Thymus (tissue), 14 donors: ENCODE data around the gene TBC1D3. TPM values are rescaled to one million over a fixed set of nuclear protein-coding genes. Genes with fewer than 3 reads are reported as not detected.
"Not testable (repeated sequence)": the region's sequence is repeated elsewhere in the genome, so short reads cannot be mapped to it uniquely, and the experiment has no call there.

Experiments used
- DNase-seq, 9 donors: peaks; one replicate each; pipeline ENCODE4 v3.0.0-alpha.2; 2013; ENCODE audit warnings: low spot score in 9 of 9, low read depth in 6 of 9, missing footprints in 1 of 9
- H3K27ac ChIP-seq, 2 donors: one replicate each; pipeline ENCODE4 v1.5.1; 2013; ENCODE audit warnings: control low read depth in 1 of 2, low read depth in 1 of 2, low read length in 1 of 2, mild to moderate bottlenecking in 1 of 2, moderate library complexity in 1 of 2
- H3K27me3 ChIP-seq, 2 donors: one replicate each; pipeline ENCODE4 v1.5.1; 2013; ENCODE audit warnings: low read length in 1 of 2; ENCODE audit not compliant: control insufficient read depth in 2 of 2, insufficient read depth in 1 of 2
- H3K36me3 ChIP-seq, 2 donors: one replicate each; pipeline ENCODE4 v1.5.1; 2013; ENCODE audit warnings: low read length in 1 of 2, mild to moderate bottlenecking in 1 of 2, moderate library complexity in 1 of 2; ENCODE audit not compliant: control insufficient read depth in 2 of 2, insufficient read depth in 2 of 2
- H3K4me1 ChIP-seq, 2 donors: one replicate each; pipeline ENCODE4 v1.5.1; 2013; ENCODE audit warnings: low read length in 2 of 2; ENCODE audit not compliant: control insufficient read depth in 2 of 2, insufficient read depth in 2 of 2
- H3K4me3 ChIP-seq, 2 donors: one replicate each; pipeline ENCODE4 v1.5.1; 2013; ENCODE audit warnings: low read length in 2 of 2, control low read depth in 1 of 2, mild to moderate bottlenecking in 1 of 2
- H3K9me3 ChIP-seq, 2 donors: one replicate each; pipeline ENCODE4 v1.5.1; 2013; ENCODE audit warnings: low read length in 1 of 2, mild to moderate bottlenecking in 1 of 2; ENCODE audit not compliant: control insufficient read depth in 2 of 2, insufficient read depth in 1 of 2
- WGBS: extraction: QIAGEN DNeasy Blood & Tissue Kit; methylation state at CpG from one replicate; pipeline ENCODE4 v1.1.7; 2013; 5-methylcytosine and 5-hydroxymethylcytosine counted together
- long read RNA-seq, 10 donors: transcript quantifications; one replicate each; lab custom pipeline, GENCODE V29; 2026
- polyA plus RNA-seq: library from polyadenylated mRNA; stranded (reverse); fragments of 200-250 nt; gene quantifications from one replicate; pipeline ENCODE4 v1.2.3, GENCODE V29; 2013
- total RNA-seq: library from RNA; stranded (reverse); fragments of 120-200 nt; gene quantifications from one replicate; pipeline ENCODE4 v1.2.4, GENCODE V29; 2013
- donor health status: healthy.

The TBC1D3 gene
- not detected for total RNA-seq
- not detected for polyA plus RNA-seq
- long read RNA-seq, donor 1 = 0 reads
- long read RNA-seq, donor 2 = 0 reads
- long read RNA-seq, donor 3 = 0 reads
- long read RNA-seq, donor 4 = 0 reads
- long read RNA-seq, donor 5 = 0 reads
- long read RNA-seq, donor 6 = 0 reads
- long read RNA-seq, donor 7 = 0 reads
- long read RNA-seq, donor 8 = 0 reads
- long read RNA-seq, donor 9 = 0 reads
- long read RNA-seq, donor 10 = 0 reads

GRCh38 chr17:38192455-38192854 lies at the start of gene TBC1D3:
Gene TBC1D3, minus strand, starts transcription at chr17:38192555. Its CDS starts 1,526 bp downstream, at chr17:38191029.
- H3K4me3 ChIP-seq, H3K27ac ChIP-seq, H3K27me3 ChIP-seq, H3K36me3 ChIP-seq, DNase-seq, H3K4me1 ChIP-seq, H3K9me3 ChIP-seq: not testable (repeated sequence)
- no CpG with 5 or more reads among the region's 10 CpGs for WGBS

- H3K4me3 ChIP-seq, H3K36me3 ChIP-seq, H3K27me3 ChIP-seq, H3K9me3 ChIP-seq, H3K27ac ChIP-seq, H3K4me1 ChIP-seq, DNase-seq: not testable (repeated sequence)
- no CpG with 5 or more reads among the region's 1 CpG for WGBS
Measured at GRCh38 chr17:38232790-38233189, 40.4 kb upstream of the TBC1D3 start.

GRCh38 chr17:38225844-38226495 lies 33.6 kb upstream of the TBC1D3 start:
- H3K4me1 ChIP-seq, H3K9me3 ChIP-seq, H3K36me3 ChIP-seq, H3K27me3 ChIP-seq, H3K27ac ChIP-seq, DNase-seq, H3K4me3 ChIP-seq: not testable (repeated sequence)
- no CpG with 5 or more reads among the region's 2 CpGs for WGBS

- H3K4me3 ChIP-seq, H3K36me3 ChIP-seq, DNase-seq, H3K4me1 ChIP-seq, H3K27me3 ChIP-seq, H3K27ac ChIP-seq, H3K9me3 ChIP-seq: not testable (repeated sequence)
- WGBS = no CpG with 5 or more reads among the region's 1 CpG
Measured at GRCh38 chr17:38220867-38221266, 28.5 kb upstream of the TBC1D3 start.

GRCh38 chr17:38200271-38200670 lies 7.9 kb upstream of the TBC1D3 start:
- not testable (repeated sequence) for H3K9me3 ChIP-seq, H3K27ac ChIP-seq, H3K4me1 ChIP-seq, DNase-seq, H3K27me3 ChIP-seq, H3K4me3 ChIP-seq, H3K36me3 ChIP-seq
- WGBS = no CpG with 5 or more reads among the region's 2 CpGs

- WGBS = 94% methylated on average over 10 of the region's 16 CpGs
- not testable (repeated sequence) for H3K4me3 ChIP-seq, H3K36me3 ChIP-seq, DNase-seq, H3K27me3 ChIP-seq, H3K4me1 ChIP-seq, H3K27ac ChIP-seq, H3K9me3 ChIP-seq
Measured at GRCh38 chr17:38134860-38135259, 57.5 kb downstream of the TBC1D3 start.

Other genes with a start within 250 kb of the TBC1D3 start
- gene TBC1D3L, start 203.5 kb downstream of the TBC1D3 start, total RNA-seq = 4.8 TPM
- 30.8 TPM for gene TBC1D3L, start 203.5 kb downstream of the TBC1D3 start, polyA plus RNA-seq
- not detected for gene TBC1D3D, start 188.6 kb downstream of the TBC1D3 start, total RNA-seq
- 0.64 TPM for gene TBC1D3D, start 188.6 kb downstream of the TBC1D3 start, polyA plus RNA-seq
- not detected for gene TBC1D3C, start 123.9 kb downstream of the TBC1D3 start, total RNA-seq
- gene TBC1D3C, start 123.9 kb downstream of the TBC1D3 start, polyA plus RNA-seq = 8.0 TPM
- not detected for gene TBC1D3E, start 64.6 kb downstream of the TBC1D3 start, total RNA-seq
- gene TBC1D3E, start 64.6 kb downstream of the TBC1D3 start, polyA plus RNA-seq = not detected
- gene MRPL45, start 104.6 kb upstream of the TBC1D3 start, total RNA-seq = 37.3 TPM
- 28.4 TPM for gene MRPL45, start 104.6 kb upstream of the TBC1D3 start, polyA plus RNA-seq
- 0.05 TPM for gene GPR179, start 151.4 kb upstream of the TBC1D3 start, total RNA-seq
- gene GPR179, start 151.4 kb upstream of the TBC1D3 start, polyA plus RNA-seq = 0.05 TPM
- gene SOCS7, start 159.3 kb upstream of the TBC1D3 start, total RNA-seq = 10.4 TPM
- gene SOCS7, start 159.3 kb upstream of the TBC1D3 start, polyA plus RNA-seq = 3.5 TPM
- 5.5 TPM for gene ARHGAP23, start 235.9 kb upstream of the TBC1D3 start, total RNA-seq
- gene ARHGAP23, start 235.9 kb upstream of the TBC1D3 start, polyA plus RNA-seq = 6.4 TPM